Erythroblast (primary cell): ENCODE measurements around the gene RHBDL1.
A peak's percentile ranks its signal among the peaks of the same experiment; 100 is the strongest.

Experiments used
- DNase-seq, 2 experiments: peaks; one replicate each; lab custom pipeline; 2025; lab: John Stamatoyannopoulos, UW
- GATA1 ChIP-seq: IDR thresholded peaks from 2 replicates; pipeline ENCODE4 v1.6.1; 2011; ENCODE audit warnings: low read depth, mild to moderate bottlenecking, control low read depth, low read length, moderate library complexity
- POLR2A ChIP-seq: IDR thresholded peaks from 2 replicates; pipeline ENCODE4 v1.6.1; 2011; ENCODE audit warnings: mild to moderate bottlenecking, low read length

Gene RHBDL1

DNA sequence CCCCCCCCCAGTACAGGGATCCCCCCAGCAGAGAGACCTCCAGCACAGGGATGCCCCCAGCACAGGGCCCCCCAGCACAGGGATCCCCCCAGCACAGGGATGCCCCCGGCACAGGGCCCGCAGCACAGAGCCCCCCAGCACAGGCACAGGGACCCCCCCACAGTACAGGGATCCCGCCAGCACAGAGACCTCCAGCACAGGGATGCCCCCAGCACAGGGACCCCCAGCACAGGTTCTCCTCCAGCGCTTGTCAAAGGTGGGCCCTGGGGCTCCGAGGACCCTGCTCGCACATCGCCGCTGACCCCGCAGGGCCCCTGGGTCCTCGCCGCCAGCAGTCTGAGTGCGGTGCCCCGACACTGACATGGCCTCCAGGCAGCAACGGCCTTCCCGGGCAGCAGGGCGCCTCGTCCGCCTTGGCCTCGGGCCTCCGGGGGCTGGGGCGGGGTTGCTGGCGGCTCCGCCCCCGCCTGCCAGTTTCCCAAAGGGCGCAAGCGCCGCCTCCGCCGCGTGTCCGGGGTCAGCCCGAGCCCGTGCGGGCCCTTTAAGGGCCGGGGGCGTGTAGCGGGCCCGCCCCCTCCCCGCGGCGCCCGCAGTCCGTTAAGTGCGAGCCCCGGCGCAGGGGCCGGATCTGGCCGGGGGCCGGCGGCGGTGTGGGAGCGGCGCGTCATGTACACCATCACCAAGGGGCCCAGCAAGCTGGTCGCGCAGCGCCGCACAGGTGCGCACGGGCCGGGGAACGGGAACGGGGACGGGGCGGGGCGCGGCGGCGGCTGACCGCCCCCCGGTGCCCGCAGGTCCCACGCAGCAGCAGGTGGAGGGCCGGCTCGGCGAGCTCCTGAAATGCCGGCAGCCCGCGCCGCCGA is 33.9 kb upstream of the RHBDL1 start, which contains the start of gene MCRIP2:
TSS of gene MCRIP2 (plus strand) at position 503 of the 863 bp plus-strand sequence. CDS start at position 667, 164 bp downstream.
- peak; percentile 64 for TF ChIP-seq POLR2A
- TF ChIP-seq GATA1, result no peak
- peak; percentile 87 to 88 for DNase-seq

DNA sequence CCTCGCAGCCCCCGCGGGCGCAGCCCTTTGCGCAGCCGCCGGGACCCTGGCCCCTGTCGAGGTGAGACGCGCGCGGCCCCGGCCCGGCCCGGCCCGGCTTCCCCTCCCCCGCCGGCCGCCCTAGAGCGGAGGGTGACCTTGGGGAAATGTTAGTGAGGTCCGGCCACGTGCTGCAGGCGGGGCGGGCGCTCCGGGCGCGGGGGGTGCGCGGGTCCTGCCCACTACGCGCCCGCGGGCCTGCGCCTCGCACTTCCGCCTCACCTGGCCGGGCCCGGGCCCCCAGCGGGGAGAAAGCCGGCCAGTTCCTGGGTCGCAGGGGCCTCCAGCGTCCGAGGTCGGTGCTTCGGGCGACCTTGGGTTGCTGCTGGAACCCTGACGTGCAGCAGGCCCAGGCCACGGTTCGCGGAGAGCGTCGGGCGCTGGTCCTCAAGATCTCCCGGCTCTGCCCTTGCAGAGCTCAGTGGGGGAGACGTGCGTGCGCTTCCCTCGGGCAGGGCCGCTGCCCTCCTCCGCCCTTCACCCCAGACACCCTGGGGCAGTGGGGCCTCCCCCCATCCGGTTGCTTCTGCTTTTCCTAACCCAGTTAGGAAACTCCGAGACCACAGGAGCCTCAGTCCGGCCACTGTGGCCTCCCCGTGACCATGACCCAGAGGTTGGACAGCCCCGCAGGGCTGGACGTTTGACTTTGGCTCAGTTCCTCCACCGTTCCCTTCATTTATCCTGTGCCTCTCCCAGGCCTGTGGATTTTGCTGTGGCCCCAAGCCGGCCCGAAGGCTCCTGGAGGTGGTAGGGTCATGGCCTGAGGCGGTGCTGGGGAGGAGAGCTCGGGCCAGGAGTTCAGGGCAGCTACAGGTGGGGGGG is 33.1 kb upstream of the RHBDL1 start:
- DNase-seq, result peak; percentile 65 to 74
- TF ChIP-seq GATA1 (no peak), POLR2A (no peak)

DNA sequence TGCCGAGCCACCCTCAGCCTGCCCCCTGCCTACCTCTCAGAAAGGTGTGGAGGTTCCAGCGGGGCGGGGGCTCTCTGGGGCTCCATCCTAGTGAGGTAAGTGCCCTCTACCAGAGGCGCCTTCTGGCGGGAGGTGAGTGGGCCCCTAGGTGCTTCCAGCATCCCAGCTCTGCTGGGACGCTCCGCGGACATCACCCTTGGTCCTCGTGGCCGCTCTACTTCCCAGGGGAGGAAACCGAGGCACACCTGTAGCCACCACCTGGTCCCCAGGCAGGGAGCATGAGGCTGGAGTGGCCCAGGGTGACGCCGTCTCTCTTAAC is 32.5 kb upstream of the RHBDL1 start:
- no peak for DNase-seq
- TF ChIP-seq GATA1, result no peak
- no peak for TF ChIP-seq POLR2A

DNA sequence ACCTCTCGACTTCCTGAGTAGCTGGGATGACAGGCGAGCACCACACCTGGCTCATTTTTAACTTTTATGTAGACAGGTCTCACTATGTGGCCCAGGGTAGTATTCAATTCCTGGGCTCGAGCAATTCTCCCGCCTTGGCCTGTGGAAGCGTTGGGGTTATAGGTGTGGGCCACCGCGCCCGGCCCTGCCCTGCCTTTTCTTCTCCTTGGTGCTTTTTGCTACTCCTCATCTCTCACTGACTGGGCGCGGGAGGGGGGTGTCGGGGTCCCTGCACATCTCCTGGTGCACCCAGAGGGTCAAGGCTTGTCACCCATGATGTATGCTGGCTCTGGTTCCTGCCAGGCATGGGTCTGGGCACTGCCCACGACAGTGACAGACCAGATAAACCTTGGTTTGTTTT is 30.9 kb upstream of the RHBDL1 start:
- no peak for TF ChIP-seq POLR2A
- no peak for TF ChIP-seq GATA1
- DNase-seq, result no peak

DNA sequence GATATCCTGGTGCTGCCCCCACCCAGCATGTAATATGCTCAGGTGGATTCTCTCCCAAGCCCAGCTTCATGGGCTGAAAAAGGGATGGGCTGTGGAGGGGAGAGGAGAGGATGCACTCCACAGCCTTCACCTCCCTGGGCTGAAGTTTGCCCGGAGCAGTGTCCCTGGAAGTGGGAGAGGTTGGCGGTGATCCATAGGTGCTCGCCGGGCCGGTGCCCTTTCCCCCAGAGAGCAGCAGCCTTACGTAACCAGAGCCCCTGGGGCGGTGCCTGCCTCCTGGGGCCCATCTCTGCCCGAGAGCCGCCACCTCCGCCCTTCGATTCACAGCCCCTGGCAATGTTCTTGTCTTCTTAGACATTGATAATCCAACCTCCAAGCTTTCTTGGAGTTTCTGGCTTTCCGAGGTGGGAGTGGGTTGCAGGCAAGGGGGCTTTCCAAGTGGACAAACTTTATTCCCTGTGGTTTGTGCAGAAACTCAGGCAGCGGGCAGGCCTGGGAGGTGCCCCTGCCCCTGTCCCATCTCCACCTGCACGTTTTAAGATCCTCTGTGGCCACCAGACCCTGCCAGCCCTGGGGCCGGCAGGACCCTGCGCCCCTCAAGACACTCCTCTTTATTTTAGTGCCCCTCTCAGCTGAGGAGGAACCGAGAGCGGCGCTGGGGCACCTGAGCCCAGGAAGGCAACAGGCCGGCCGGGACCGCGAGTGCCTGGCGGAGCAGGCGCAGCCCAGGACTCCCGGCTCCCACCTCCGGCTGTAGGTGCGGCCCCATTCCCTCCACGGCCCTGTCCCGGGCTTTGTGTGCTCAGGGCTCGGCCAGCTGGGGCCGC is 29.4 kb upstream of the RHBDL1 start:
- TF ChIP-seq GATA1 (no peak), POLR2A (no peak)
- no peak for DNase-seq

DNA sequence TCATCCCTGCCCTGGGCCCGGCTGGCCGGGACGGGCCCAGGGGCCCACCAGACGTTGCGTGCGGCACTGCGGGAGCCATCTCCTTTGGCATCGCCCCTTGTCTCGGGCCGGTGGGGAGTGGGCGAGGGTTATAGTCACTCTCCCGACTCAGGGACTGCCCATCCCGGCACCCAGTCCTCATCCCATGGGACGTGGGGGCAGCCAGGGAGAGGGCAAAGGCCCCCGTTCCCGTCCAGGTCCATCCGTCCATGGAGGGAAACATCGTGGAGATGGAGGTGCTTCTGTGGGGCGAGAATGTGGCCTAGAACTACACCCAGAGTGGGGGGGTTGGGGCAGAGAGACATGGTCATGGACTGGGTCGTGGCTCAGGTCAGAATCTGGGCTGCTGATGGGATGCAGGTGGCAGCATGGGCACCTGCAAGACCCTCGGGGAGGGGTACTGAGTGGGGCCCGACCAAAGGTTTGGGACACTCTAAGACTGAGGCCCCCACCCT is 28.7 kb upstream of the RHBDL1 start:
- TF ChIP-seq POLR2A (no peak), GATA1 (no peak)
- DNase-seq, result no peak

DNA sequence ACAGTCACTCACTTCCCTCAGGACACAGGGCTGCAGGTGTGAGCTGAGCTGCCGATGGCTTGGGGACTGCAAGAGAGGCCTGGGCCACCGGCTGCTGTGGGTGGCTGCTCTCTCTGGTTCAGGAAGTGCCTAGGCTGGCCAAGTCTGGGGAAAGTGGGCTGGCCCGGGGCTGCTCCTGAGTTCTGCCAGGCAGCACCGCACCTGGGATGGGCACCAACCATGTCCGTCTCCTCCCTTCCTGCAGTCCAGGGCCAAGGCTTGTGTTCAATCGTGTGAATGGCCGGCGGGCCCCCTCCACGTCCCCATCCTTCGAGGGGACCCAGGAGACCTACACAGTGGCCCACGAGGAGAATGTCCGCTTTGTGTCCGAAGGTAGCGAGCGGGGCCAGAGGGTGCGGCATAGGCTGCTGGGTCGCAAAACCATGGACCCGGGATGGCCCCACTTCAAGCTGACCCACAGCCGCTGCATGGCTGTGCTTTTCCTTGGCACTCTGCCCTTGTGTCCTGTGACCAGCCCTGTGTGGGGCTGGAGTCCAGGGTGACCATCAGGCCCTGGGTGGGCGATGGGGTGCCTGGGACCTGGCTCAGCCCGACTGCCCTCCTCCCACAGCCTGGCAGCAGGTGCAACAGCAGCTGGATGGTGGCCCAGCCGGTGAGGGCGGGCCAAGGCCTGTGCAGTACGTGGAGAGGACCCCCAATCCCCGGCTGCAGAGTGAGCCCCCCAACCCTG is 28.1 kb upstream of the RHBDL1 start:
- no peak for DNase-seq

DNA sequence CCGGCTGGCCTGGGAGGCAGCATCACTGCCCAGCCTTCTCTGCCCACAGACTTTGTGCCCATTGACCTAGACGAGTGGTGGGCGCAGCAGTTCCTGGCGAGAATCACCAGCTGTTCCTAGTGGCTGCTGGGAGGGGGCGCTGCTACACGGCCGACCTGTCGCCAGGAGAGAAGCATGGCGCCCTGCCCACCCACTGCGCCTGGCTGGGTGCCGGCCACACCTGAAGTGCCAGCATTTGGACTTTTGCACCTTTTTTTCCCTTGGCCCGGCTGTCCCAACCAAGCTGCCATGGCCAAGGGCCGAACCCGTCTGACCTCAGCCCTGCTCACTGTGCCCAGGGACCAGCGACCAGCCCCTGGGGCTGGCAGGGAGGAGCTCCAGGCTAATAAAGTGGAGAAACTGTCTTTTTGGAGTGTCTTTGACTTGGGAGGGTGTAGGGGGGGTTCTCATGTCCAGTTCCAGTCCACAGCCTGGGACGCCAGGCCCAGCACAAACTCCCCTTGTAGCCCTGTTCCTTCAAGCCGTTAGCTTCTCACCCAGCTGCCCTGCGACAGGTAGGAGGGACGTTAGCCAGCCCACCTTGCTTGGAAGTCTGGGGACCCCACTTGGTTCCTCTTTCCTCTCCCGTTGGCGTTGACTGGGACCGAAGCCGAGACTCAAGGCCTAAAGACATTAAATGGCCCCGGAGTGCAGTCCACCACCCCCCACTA is 27.2 kb upstream of the RHBDL1 start:
- DNase-seq, result peak; percentile 59 to 61
- TF ChIP-seq GATA1 (no peak), POLR2A (no peak)

More for the DNA sequence above, 28.1 kb upstream of the RHBDL1 start:
- TF ChIP-seq POLR2A (no peak), GATA1 (no peak)

DNA sequence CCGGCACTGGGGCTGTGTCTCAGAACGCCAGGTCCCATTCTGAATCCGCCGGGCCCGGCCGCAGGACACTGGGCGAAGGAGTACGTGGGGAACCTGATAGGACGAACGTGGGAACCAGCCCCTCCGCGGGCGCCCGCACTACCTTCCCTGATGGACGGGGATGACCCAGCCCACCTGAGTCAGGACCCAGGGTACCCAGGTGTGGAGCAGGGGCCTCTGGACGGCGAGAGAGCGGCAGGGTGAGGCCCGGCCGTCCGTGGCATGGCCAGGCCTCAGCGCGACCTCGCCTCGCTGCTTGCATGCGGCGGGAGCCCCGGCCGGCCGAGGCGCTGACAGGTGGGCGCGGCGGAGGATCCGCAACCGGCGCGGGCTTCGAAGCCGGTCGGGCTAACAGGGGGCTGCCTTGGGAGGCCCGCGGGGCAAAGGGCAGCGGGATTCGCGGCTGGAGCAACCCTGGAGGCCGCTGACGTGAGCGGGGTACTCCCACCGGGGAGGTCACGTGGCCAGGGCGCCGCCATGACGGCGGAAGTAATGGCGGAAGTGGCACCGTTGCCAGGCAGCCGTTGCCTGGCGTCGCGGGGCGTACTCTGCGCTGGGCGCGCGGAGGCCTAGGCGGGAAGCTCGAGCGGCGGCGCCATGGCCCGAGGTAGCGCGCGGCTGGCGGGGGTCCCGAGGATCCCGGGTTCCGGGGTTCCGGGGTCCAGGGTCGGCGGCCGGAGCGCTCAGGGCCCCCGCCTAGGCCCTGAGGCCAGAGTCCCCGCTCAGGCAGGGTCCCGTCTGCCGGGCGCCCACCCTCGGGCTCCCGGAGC is 26.5 kb upstream of the RHBDL1 start, which contains the start of gene WDR90:
TSS of gene WDR90 (plus strand) at position 585 of the 809 bp plus-strand sequence. CDS start at position 637, 52 bp downstream.
- peak; percentile 95 to 96 for DNase-seq
- no peak for TF ChIP-seq GATA1
- TF ChIP-seq POLR2A, result peak; percentile 70

DNA sequence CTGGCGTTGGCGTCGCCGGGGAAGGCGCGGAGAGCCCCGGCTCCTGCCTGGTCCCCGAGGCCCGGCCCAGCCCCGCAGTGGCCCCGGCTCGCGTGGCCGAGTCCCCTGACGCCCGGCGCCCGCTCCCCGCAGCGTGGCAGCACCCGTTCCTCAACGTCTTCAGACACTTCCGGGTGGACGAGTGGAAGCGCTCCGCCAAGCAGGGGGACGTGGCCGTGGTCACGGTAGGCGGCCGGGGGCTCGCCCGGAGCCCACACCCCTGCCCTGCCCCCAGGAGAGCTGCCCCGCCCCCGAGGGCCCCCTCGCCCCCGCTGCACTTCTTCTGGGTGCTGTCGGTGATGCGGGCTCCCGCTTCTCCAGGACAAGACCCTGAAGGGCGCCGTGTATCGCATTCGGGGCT is 25.8 kb upstream of the RHBDL1 start:
- TF ChIP-seq GATA1 (no peak), POLR2A (no peak)
- DNase-seq, result peak; percentile 45 to 50

DNA sequence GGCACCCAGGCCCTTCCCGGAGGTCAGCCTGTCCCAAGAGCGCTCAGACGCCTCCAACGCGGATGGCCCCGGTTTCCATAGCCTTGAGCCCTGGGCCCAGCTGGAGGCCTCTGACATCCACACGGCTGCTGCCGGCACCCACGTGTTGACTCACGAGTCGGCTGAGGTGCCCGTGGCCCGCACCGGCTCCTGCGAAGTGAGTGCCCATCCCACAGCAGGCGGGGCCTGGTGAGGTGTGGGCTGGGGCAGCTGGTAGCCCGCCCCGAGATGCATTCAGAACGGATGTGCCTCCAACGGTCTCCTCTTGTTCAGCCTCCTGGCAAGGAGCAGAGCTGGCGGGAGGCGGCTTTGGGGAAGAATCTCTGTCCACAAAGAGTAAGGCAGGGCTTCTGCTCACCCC is 23.6 kb upstream of the RHBDL1 start:
- no peak for TF ChIP-seq POLR2A
- TF ChIP-seq GATA1, result no peak
- DNase-seq, result no peak
